ENCODE results near the gene CP.

Gene CP

DNA sequence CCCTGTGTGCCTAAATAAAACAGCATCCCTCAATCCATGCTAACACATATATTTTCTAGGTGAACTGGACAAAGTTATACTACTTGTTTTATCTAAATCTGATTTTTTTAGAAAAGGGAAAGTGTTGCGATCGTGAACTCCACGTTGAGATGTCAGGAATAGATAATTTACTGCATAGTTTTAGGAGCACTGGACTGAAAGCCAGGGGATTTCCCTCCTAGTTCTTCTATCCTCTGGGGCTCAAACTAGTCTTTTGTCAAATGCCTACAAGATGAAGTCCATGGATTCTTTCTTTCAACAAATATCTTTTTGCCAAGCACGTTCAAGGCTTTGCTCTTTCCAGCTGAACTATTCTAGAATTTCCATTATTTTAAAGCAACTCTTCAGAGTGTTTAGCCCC, 92.8 kb downstream of the CP start:
- DNase-seq (ENCODE audit: extremely low read depth in 1 of 2, low read depth in 1 of 2), result no peak

DNA sequence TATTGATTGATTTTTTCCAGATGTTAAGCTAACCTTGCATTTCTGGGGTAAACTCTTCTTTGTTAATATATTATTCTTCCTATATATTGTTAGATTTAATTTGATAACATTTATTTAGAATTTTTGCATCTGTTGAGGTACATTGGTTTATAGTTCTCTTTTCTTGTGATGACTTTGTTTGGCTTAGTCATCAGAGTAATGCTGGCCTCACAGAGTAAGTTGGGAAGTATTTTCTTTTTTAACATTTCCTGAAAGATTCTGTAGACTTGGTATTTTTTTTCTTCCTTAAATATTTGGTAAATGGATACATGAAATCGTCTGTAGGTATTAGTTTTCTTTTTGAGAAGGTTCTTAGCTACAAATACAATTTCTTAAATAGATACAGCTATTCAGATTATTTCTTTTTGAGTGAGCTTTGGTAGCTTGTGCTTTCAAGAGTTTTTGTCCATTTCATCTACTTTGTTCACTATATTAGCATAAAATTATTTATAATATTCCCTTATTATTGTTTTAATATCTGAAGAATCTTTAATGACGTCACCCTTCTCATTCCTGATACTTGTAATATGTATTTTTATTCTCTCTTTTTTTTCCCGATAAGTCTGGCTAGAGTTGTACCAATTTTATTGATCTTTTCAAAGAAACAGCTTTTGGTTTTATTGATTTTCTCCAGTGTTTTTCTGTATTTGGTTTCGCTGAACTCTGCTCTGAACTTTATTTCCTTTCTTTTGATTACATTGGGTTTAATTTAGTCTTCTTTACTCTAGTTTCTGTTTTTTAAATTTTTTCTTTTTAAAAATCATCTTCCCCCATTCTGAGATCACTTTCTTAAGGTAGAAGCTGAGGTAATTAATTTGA, 98.7 kb downstream of the CP start:
- no peak for DNase-seq (ENCODE audit: extremely low read depth in 1 of 2, low read depth in 1 of 2)

Measured in stimulated activated CD8-positive, alpha-beta memory T cell treated with anti-CD3 and anti-CD28 coated beads, Interleukin-7, amount 100 ng/mL, for 48 hours (primary cell).